WTC11 (cell line): ENCODE measurements around the gene ZNF526. TPM values are rescaled to one million over a fixed set of nuclear protein-coding genes. Genes with fewer than 3 reads are reported as not detected.

ENCODE experiments used
- ATAC-seq: fragments of 200-7000 bp; cut with Tn5 transposase; 2 replicates; pipeline ENCODE4 v1.10.0; 2021; ENCODE audit warnings: mild to moderate bottlenecking, moderate library complexity
- CTCF ChIA-PET: fragments of 300-600 bp; sonication (Branson Sonifier 250); formaldehyde crosslinking; loops from one replicate; lab custom pipeline; 2021; ENCODE audit warnings: antibody characterized with exemption; lab: Charles Lee
- POLR2A ChIA-PET: fragments of 350-600 bp; sonication (Branson Sonifier 250); formaldehyde crosslinking; loops from one replicate; lab custom pipeline; 2021; ENCODE audit warnings: antibody characterized with exemption; lab: Charles Lee
- DNase-seq: peaks from one replicate; pipeline ENCODE4 v3.0.0; 2021; ENCODE audit warnings: low spot score
- H3K27ac Mint-ChIP-seq: 2 replicates; pipeline ENCODE4 v1.8.0; 2021; ENCODE audit warnings: mixed read lengths
- H3K27me3 Mint-ChIP-seq: 2 replicates; pipeline ENCODE4 v1.8.0; 2021; ENCODE audit warnings: low read depth, mild to moderate bottlenecking, moderate library complexity, mixed read lengths
- H3K36me3 Mint-ChIP-seq: 2 replicates; pipeline ENCODE4 v1.8.0; 2021; ENCODE audit warnings: mixed read lengths
- H3K4me1 Mint-ChIP-seq: 2 replicates; pipeline ENCODE4 v1.8.0; 2022; ENCODE audit warnings: mixed read lengths
- H3K4me3 Mint-ChIP-seq: 2 replicates; pipeline ENCODE4 v1.8.0; 2021; ENCODE audit warnings: mild to moderate bottlenecking, moderate library complexity, mixed read lengths
- H3K9me3 Mint-ChIP-seq: 2 replicates; pipeline ENCODE4 v1.8.0; 2021; ENCODE audit warnings: mixed read lengths
- ARID4B ChIP-seq: sonication (generic); formaldehyde crosslinking; IDR thresholded peaks from 2 replicates; pipeline ENCODE4 v1.8.0; 2023; ENCODE audit warnings: missing genetic modification reagents, mild to moderate bottlenecking, borderline replicate concordance
- ATF1 ChIP-seq: sonication (generic); formaldehyde crosslinking; IDR thresholded peaks from 2 replicates; pipeline ENCODE4 v1.8.1; 2023; ENCODE audit warnings: mild to moderate bottlenecking, moderate library complexity, missing genetic modification reagents
- CBFB ChIP-seq: sonication (generic); formaldehyde crosslinking; IDR thresholded peaks from 2 replicates; pipeline ENCODE4 v1.8.1; 2022; ENCODE audit warnings: mild to moderate bottlenecking, low read depth, missing genetic modification reagents
- GABPB1 ChIP-seq: sonication (generic); formaldehyde crosslinking; IDR thresholded peaks from 2 replicates; pipeline ENCODE4 v1.8.1; 2023; ENCODE audit warnings: mild to moderate bottlenecking, missing genetic modification reagents
- IRF2 ChIP-seq: sonication (generic); formaldehyde crosslinking; IDR thresholded peaks from 2 replicates; pipeline ENCODE4 v1.8.0; 2022; ENCODE audit warnings: low read depth, missing genetic modification reagents, borderline replicate concordance
- MXD4 ChIP-seq: fragments of 250-450 bp; sonication (Bioruptor Pico); IDR thresholded peaks from 2 replicates; pipeline ENCODE4 v1.8.0; 2021; ENCODE audit warnings: mild to moderate bottlenecking, moderate library complexity, borderline replicate concordance
- MYBL2 ChIP-seq: sonication (generic); formaldehyde crosslinking; IDR thresholded peaks from 2 replicates; pipeline ENCODE4 v1.8.1; 2023; ENCODE audit warnings: mild to moderate bottlenecking, moderate library complexity, missing genetic modification reagents
- NFATC4 ChIP-seq: fragments of 250-450 bp; sonication (Bioruptor Pico); IDR thresholded peaks from 2 replicates; pipeline ENCODE4 v1.9.0; 2021; ENCODE audit warnings: mild to moderate bottlenecking
- NR2C2 ChIP-seq: sonication (generic); formaldehyde crosslinking; IDR thresholded peaks from 2 replicates; pipeline ENCODE4 v1.8.0; 2022; ENCODE audit warnings: mild to moderate bottlenecking, missing genetic modification reagents
- TEAD1 ChIP-seq: sonication (generic); formaldehyde crosslinking; IDR thresholded peaks from 2 replicates; pipeline ENCODE4 v1.8.0; 2022; ENCODE audit warnings: mild to moderate bottlenecking, missing genetic modification reagents
- ZNF121 ChIP-seq: sonication (generic); formaldehyde crosslinking; IDR thresholded peaks from 2 replicates; pipeline ENCODE4 v1.8.0; 2023; ENCODE audit warnings: missing genetic modification reagents
- ZNF416 ChIP-seq: fragments of 250-450 bp; sonication (Bioruptor Pico); IDR thresholded peaks from 2 replicates; pipeline ENCODE4 v1.9.0; 2021; ENCODE audit warnings: mild to moderate bottlenecking, inconsistent platforms
- ZNF423 ChIP-seq: fragments of 250-450 bp; sonication (Bioruptor Pico); IDR thresholded peaks from 2 replicates; pipeline ENCODE4 v2.1.2; 2022; ENCODE audit warnings: mild to moderate bottlenecking, moderate library complexity
- ZNF671 ChIP-seq: fragments of 250-450 bp; sonication (Bioruptor Pico); IDR thresholded peaks from 2 replicates; pipeline ENCODE4 v1.8.0; 2021; ENCODE audit warnings: mild to moderate bottlenecking
- ZSCAN18 ChIP-seq: fragments of 250-450 bp; sonication (Bioruptor Pico); IDR thresholded peaks from 2 replicates; pipeline ENCODE4 v2.1.2; 2022; ENCODE audit warnings: mild to moderate bottlenecking, moderate library complexity
- total RNA-seq: library from RNA; stranded (reverse); gene quantifications from 3 replicates; pipeline ENCODE4 v1.2.3, GENCODE V29; 2021
- TF ChIP-seq, protein P1 (sequence below): fragments of 200-600 bp; IDR thresholded peaks from 2 replicates; pipeline ENCODE4 v1.8.0; 2022; ENCODE audit warnings: antibody characterized with exemption
- TF ChIP-seq, protein P2 (sequence below): fragments of 250-450 bp; sonication (Bioruptor Pico); conservative IDR thresholded peaks from 2 replicates; pipeline ENCODE4 v1.9.0; 2021; ENCODE audit warnings: mild to moderate bottlenecking
- TF ChIP-seq, protein P3 (sequence below): sonication (generic); formaldehyde crosslinking; conservative IDR thresholded peaks from 2 replicates; pipeline ENCODE4 v1.8.1; 2022; ENCODE audit warnings: mild to moderate bottlenecking, missing genetic modification reagents
- TF ChIP-seq, protein P4 (sequence below): sonication (generic); formaldehyde crosslinking; IDR thresholded peaks from 2 replicates; pipeline ENCODE4 v1.8.0; 2023; ENCODE audit warnings: missing genetic modification reagents

The ZNF526 gene
- total RNA-seq, 1 experiment from 2014 or later: 18.3 TPM

DNA sequence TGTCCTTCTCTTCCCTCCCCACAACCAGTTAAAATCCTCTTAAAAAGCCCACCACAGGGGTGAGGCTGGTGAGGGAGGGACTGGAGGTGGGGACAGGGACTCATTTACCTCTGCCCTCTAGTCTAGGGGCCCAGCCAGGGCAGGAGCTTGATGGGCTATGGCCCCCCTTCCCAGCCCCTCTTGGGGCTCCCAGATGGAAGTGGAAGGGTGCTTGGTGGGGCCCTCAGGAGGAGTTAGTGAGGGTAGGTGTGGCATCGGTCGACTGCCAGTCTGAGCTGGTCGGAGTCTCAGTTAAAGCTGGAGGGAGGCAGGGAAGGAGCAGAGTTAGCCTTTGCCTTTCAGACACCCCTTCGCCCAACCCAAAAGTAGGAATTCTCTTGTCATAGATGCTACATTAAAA lies 10.5 kb downstream of the ZNF526 start (continued):
- TF ChIP-seq, protein P1, sequence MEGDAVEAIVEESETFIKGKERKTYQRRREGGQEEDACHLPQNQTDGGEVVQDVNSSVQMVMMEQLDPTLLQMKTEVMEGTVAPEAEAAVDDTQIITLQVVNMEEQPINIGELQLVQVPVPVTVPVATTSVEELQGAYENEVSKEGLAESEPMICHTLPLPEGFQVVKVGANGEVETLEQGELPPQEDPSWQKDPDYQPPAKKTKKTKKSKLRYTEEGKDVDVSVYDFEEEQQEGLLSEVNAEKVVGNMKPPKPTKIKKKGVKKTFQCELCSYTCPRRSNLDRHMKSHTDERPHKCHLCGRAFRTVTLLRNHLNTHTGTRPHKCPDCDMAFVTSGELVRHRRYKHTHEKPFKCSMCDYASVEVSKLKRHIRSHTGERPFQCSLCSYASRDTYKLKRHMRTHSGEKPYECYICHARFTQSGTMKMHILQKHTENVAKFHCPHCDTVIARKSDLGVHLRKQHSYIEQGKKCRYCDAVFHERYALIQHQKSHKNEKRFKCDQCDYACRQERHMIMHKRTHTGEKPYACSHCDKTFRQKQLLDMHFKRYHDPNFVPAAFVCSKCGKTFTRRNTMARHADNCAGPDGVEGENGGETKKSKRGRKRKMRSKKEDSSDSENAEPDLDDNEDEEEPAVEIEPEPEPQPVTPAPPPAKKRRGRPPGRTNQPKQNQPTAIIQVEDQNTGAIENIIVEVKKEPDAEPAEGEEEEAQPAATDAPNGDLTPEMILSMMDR: no peak

GRCh38 chr19:42232435-42232834 lies 12.3 kb downstream of the ZNF526 start:
- POLR2A ChIA-PET: interaction anchor here (0.7 to 1.0 kb wide), 2 partner anchors 11 to 63 kb away, joined by 3 to 4 read pairs; no protein-coding TSS in a partner anchor
- Mint-ChIP-seq H3K4me1 (0 out of 2 replicates have a peak, but pooled peaks cover 4% of the 10 kb centered on the region), H3K9me3 (no peaks in the 10 kb centered on the region)
- ATAC-seq: no peak
- TF ChIP-seq, protein P2, sequence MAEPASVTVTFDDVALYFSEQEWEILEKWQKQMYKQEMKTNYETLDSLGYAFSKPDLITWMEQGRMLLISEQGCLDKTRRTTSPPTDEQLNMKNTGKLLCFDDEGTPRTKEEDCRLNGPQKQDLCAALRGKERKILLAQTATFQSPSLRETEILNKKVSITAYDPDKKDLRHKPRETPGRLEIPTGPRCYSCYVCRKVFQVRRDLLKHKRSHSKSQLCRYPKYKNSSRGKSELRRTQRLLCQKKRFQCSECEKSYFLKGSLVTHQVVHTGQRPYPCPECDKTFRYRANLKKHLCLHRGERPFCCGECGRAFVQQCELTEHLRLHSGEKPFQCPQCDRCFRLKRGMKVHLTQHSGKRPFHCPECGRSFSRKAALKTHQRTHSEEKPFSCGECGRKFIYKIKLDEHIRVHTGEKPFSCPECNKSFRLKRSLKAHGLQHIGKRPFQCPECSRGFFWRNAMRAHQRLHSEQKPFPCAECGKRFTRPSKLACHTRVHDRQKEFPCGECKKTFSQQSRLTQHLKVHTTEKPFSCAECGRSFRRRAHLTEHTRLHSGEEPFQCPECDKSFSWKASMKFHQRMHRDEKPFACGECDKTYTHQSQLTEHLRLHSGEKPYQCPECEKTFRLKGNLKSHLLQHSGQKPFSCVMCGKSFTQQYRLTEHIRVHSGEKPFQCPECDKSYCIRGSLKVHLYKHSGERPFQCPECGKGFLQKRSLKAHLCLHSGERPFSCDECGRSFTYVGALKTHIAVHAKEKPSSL (CRISPR knock-in tag): no peak
- TF ChIP-seq ZSCAN18 (CRISPR knock-in tag) (no peak), TEAD1 (CRISPR knock-in tag) (no peak), ZNF416 (CRISPR knock-in tag) (no peak), GABPB1 (CRISPR knock-in tag) (no peak), ARID4B (CRISPR knock-in tag) (no peak), ATF1 (CRISPR knock-in tag) (no peak), IRF2 (CRISPR knock-in tag) (no peak), CBFB (no peak), ZNF671 (no peak), MYBL2 (CRISPR knock-in tag) (no peak), ZNF423 (CRISPR knock-in tag) (no peak), ZNF121 (no peak), NFATC4 (CRISPR knock-in tag) (no peak), MXD4 (CRISPR knock-in tag) (no peak), NR2C2 (CRISPR knock-in tag) (no peak)
- TF ChIP-seq, protein P3, sequence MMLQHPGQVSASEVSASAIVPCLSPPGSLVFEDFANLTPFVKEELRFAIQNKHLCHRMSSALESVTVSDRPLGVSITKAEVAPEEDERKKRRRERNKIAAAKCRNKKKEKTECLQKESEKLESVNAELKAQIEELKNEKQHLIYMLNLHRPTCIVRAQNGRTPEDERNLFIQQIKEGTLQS (CRISPR knock-in tag): no peak
- TF ChIP-seq, protein P1: no peak
- TF ChIP-seq, protein P4, sequence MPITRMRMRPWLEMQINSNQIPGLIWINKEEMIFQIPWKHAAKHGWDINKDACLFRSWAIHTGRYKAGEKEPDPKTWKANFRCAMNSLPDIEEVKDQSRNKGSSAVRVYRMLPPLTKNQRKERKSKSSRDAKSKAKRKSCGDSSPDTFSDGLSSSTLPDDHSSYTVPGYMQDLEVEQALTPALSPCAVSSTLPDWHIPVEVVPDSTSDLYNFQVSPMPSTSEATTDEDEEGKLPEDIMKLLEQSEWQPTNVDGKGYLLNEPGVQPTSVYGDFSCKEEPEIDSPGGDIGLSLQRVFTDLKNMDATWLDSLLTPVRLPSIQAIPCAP (CRISPR knock-in tag): no peak
- TF ChIP-seq, all 79 proteins: peak for 0
- CTCF ChIA-PET: interaction anchor here (1.1 to 3.6 kb wide), 3 partner anchors 47 to 208 kb away, joined by 3 to 16 read pairs (median 4); no protein-coding TSS in a partner anchor
- H3K36me3 Mint-ChIP-seq: peaks cover 55% of the 10 kb centered on the region
- H3K27me3 Mint-ChIP-seq: no peaks in the 10 kb centered on the region
- no peak overlapping the region for H3K27ac Mint-ChIP-seq
- H3K4me3 Mint-ChIP-seq: no peak overlapping the region
- DNase-seq: no peak
